OCI-LY3 (cell line): ENCODE data around the gene PNLDC1.

Source experiments
- CTCF ChIP-seq: fragments of 200-600, 300-600 bp; sonication (generic); IDR thresholded peaks from 2 replicates; pipeline ENCODE4 v1.5.1; 2014; ENCODE audit warnings: antibody characterized with exemption, low read length, low read depth
- EZH2phosphoT487 ChIP-seq: fragments of 200-600 bp; shearing (Covaris generic); IDR thresholded peaks from 2 replicates; pipeline ENCODE4 v1.6.1; 2018; ENCODE audit warnings: antibody characterized with exemption, mixed run types, low read depth

- TF ChIP-seq CTCF, result no peak
- no peak for TF ChIP-seq EZH2phosphoT487
These were observed 44.9 kb downstream of the PNLDC1 start for GRCh38 chr6:159844737-159845645.
